ENCODE results near the gene HPN.

Gene HPN

GRCh38 chr19:35060160-35060855 is 18.8 kb downstream of the HPN start:
- in situ Hi-C loops (cut with MboI; ENCODE audit: low sequenced_read_pairs), result no loop called here

- in situ Hi-C loops (cut with MboI; ENCODE audit: low sequenced_read_pairs), result no loop called here
These were observed 20.3 kb downstream of the HPN start for GRCh38 chr19:35061583-35062373.

- in situ Hi-C loops (cut with MboI; ENCODE audit: low sequenced_read_pairs), result no loop called here
These were observed 21.4 kb downstream of the HPN start for GRCh38 chr19:35062942-35063341.

- in situ Hi-C loops (cut with MboI; ENCODE audit: low sequenced_read_pairs), result no loop called here
These were observed 22.7 kb downstream of the HPN start for GRCh38 chr19:35063940-35064818.

GRCh38 chr19:35065574-35065973 is 24.1 kb downstream of the HPN start:
- in situ Hi-C loops (cut with MboI; ENCODE audit: low sequenced_read_pairs), result no loop called here

GRCh38 chr19:35066121-35066520 is 24.6 kb downstream of the HPN start:
- in situ Hi-C loops (cut with MboI; ENCODE audit: low sequenced_read_pairs), result no loop called here

- in situ Hi-C loops (cut with MboI; ENCODE audit: low sequenced_read_pairs), result no loop called here
These were observed 25.4 kb downstream of the HPN start for GRCh38 chr19:35066691-35067563.

GRCh38 chr19:35068941-35069634 is 27.6 kb downstream of the HPN start:
- in situ Hi-C loops (cut with MboI; ENCODE audit: low sequenced_read_pairs), result no loop called here

GRCh38 chr19:35069696-35070095 is 28.2 kb downstream of the HPN start:
- in situ Hi-C loops (cut with MboI; ENCODE audit: low sequenced_read_pairs), result no loop called here

- in situ Hi-C loops (cut with MboI; ENCODE audit: low sequenced_read_pairs), result no loop called here
These were observed 28.9 kb downstream of the HPN start for GRCh38 chr19:35070471-35070870.

- in situ Hi-C loops (cut with MboI; ENCODE audit: low sequenced_read_pairs), result no loop called here
These were observed 32.0 kb downstream of the HPN start for GRCh38 chr19:35073516-35073915.

GRCh38 chr19:35073941-35074340 is 32.4 kb downstream of the HPN start:
- in situ Hi-C loops (cut with MboI; ENCODE audit: low sequenced_read_pairs), result no loop called here

GRCh38 chr19:35074426-35075201 is 33.1 kb downstream of the HPN start:
- in situ Hi-C loops (cut with MboI; ENCODE audit: low sequenced_read_pairs), result no loop called here

- in situ Hi-C loops (cut with MboI; ENCODE audit: low sequenced_read_pairs), result no loop called here
These were observed 33.9 kb downstream of the HPN start for GRCh38 chr19:35075202-35076025.

- in situ Hi-C loops (cut with MboI; ENCODE audit: low sequenced_read_pairs), result no loop called here
These were observed 34.5 kb downstream of the HPN start for GRCh38 chr19:35076026-35076370.

GRCh38 chr19:35076657-35077056 is 35.1 kb downstream of the HPN start:
- in situ Hi-C loops (cut with MboI; ENCODE audit: low sequenced_read_pairs), result no loop called here

- in situ Hi-C loops (cut with MboI; ENCODE audit: low sequenced_read_pairs), result no loop called here
These were observed 36.1 kb downstream of the HPN start for GRCh38 chr19:35077411-35078223.

GRCh38 chr19:35079826-35080225 is 38.3 kb downstream of the HPN start:
- in situ Hi-C loops (cut with MboI; ENCODE audit: low sequenced_read_pairs), result no loop called here
